Stimulated activated CD8-positive, alpha-beta memory T cell treated with anti-CD3 and anti-CD28 coated beads, Interleukin-7, amount 100 ng/mL, for 1 hour (primary cell): ENCODE results near the gene STAB1.

Experiments used
- DNase-seq, 2 donors: peaks; one replicate each; pipeline ENCODE4 v3.0.0-alpha.2; 2020; ENCODE audit warnings: low read depth in 2 of 2

Gene STAB1

GRCh38 chr3:52536369-52537164 is 41.4 kb downstream of the STAB1 start, which contains the start of gene UQCC5:
Gene UQCC5 (plus strand): TSS chr3:52536605. CDS start chr3:52536756, 151 bp downstream.
- DNase-seq: peak; percentile 92

GRCh38 chr3:52537165-52537620 is 42.1 kb downstream of the STAB1 start:
- no peak for DNase-seq

- DNase-seq: no peak
Observed at GRCh38 chr3:52537726-52538421, 42.7 kb downstream of the STAB1 start.

GRCh38 chr3:52539010-52539653 is 44.0 kb downstream of the STAB1 start:
- no peak for DNase-seq

DNA sequence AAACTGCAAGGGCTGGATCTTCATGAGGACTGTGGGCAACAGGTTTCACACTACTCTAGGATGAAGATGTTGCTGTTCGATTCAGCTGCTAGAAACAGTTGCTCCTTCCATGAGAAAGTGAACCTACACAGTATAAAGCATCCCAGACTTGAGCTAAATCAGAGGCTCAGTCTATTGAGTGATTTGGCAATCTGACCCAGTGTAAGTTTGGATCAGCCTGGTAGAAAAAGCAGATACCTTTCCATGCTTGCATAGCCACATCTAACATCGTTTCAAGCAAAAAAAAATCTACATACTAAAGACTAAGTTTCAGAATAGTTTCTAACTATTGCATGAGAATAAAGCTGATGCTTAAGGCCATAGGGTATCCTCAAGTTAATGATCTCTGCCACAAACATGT is 45.9 kb downstream of the STAB1 start:
- no peak for DNase-seq

DNA sequence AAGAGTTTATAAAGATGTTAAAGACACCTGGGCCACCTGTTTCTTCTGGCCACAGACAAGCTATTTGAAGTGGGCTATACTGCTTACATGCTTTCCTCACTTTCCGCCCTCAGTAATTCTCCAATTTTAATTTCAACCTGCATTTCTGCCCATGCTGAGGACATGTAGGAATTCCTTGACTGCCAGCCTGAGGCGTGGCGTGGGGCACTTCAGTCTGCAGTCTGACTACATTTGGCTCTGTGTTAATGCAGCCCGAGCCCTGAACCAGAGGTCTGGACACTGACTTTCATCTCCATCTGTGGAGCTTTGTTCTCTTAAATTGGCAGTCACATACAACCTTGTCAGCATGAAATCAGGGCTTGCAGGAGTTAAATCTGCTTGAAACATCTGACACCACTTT is 49.8 kb downstream of the STAB1 start:
- DNase-seq: no peak

DNA sequence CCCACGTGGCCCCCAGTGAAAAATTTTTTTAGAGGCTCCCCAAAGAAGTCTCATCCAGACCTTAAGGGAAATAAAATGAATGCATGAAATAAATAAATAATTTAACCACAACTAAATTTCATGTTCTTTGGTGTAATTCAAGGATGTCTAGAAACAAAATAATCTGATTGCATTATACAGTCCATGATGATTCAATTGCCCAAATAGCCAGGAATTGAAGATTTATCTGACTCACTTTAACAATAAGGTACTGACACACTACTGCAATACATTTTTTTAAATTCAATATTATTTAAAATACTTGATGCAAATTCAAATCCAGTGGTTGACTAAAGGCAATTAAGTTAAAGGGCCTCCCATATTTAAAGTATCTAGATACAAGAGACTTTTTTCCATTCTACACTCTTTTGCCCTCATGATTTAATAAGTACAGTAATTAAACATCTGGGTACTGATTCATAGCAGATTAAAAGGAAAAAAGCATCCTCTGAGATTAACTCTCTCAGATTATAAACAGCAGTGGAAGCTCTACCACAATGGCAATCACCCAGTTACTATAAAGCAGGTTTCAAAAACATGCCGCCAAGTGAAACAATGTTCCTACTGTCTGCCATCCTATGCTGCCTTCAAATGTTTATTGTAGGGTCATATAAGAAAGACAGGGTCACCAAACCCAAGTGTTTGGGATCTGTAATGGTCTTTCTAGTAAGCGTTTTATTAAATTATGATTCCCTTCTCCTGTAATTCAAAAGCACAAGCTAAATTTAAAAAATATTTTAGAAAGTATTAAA is 51.2 kb downstream of the STAB1 start:
- no peak for DNase-seq

GRCh38 chr3:52547143-52547542 is 52.0 kb downstream of the STAB1 start:
- no peak for DNase-seq

DNA sequence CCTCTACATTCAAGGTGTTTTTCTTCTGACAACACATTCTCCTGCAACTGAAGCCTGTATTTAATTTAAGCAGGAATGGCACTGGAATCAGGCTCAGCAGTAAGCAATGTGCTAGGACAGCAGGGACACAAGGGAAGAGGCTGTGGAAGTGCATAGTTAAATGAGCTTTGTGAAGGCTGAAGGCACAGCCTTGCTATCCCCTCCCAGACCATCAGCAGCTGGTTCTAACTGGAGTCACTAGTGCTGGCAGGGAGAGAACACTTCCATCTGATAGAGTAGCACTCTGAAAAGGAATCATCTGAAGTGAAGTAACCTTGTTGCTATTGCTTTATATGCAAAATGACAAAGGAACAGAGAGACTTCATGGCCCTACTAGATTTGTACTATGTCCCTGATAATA is 56.0 kb downstream of the STAB1 start:
- DNase-seq: no peak

DNA sequence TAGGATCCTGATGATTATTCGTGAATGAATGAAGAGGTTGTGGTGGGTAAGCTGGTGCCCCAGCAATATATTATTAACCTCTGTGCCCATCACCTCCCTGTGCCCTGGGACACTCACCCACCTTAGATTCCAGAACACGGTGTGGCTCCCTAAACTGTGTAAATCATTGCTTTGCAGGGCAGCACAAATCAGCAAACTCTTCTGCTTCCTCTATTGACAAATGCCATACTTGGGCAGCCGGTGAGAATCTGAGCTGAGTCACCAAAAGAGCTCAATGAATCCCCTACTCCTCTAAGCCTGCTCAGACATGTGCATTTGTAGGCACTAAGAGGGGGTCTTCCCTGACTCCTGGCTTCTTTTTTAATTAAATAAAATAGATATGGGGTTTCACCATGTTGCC is 57.0 kb downstream of the STAB1 start:
- no peak for DNase-seq

GRCh38 chr3:52554026-52554755 is 59.1 kb downstream of the STAB1 start:
- DNase-seq: no peak

GRCh38 chr3:52555056-52555455 is 59.9 kb downstream of the STAB1 start:
- DNase-seq: no peak

- no peak for DNase-seq
Observed at GRCh38 chr3:52557011-52557960, 62.1 kb downstream of the STAB1 start.

DNA sequence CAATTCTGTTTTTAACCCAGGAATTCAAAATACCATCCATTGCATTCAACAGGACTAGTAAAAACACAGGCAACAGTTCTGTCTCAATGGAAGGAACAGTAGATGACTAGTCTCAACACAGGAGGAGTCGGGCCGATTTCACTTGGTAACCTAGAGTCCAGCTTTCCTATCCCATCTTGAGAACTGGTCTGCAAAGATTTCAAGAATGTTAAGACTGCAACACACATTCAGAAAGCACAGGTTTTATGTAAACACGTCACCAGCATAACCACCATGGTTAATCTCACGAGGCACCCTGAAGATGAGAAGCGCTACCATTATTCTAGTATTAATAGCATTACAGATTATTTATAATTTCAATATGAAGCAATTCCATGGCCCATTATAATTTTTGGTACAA is 63.3 kb downstream of the STAB1 start:
- no peak for DNase-seq

- no peak for DNase-seq
Observed at GRCh38 chr3:52561028-52561747, 66.0 kb downstream of the STAB1 start.

GRCh38 chr3:52563984-52564383 is 68.8 kb downstream of the STAB1 start:
- no peak for DNase-seq

DNA sequence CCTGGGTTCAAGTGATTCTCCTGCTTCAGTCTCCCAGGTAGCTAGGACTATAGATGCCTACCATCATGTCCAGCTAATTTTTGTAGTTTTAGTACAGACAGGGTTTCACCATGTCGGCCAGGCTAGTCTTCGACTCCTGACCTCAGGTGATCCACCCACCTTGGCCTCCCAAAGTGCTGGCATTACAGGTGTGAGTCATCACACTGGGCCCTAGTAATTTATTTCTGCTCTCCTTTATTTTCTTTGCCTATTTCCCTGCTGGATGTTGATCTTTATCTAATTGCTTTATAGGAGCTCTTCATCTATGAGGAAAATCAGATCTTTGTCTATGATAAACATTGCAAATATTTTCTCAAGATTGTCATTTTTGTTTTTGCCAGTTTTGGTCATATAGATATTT is 72.9 kb downstream of the STAB1 start:
- no peak for DNase-seq

DNA sequence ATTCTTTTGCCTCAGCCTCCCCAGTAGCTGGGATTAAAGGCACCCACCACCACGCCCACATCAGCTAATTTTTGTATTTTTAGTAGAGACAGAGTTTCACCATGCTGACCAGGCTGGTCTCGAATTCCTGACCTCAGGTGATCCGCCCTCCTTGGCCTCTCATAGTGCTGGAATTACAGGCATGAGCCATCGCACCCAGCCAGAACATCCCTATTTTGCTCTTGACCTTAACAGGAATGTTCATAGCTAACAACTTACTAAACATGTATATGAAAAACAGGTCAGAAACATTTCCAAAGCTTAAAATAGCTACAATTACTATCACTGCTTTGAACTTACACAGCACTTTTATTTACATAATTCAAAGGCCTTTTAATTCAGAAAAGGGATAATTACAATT is 74.9 kb downstream of the STAB1 start:
- no peak for DNase-seq

- no peak for DNase-seq
Observed at GRCh38 chr3:52572221-52572620, 77.1 kb downstream of the STAB1 start.
